ENCODE data around the gene HDDC3. TPM values are rescaled to one million over a fixed set of nuclear protein-coding genes. Genes with fewer than 3 reads are reported as not detected.

The HDDC3 gene
- total and polyA plus RNA-seq, 9 of the 15 experiments (the other 6 are each of a cell fraction or from before 2014, with no cell fraction given) = 14.9 to 55.8 (median 36.9) TPM

DNA sequence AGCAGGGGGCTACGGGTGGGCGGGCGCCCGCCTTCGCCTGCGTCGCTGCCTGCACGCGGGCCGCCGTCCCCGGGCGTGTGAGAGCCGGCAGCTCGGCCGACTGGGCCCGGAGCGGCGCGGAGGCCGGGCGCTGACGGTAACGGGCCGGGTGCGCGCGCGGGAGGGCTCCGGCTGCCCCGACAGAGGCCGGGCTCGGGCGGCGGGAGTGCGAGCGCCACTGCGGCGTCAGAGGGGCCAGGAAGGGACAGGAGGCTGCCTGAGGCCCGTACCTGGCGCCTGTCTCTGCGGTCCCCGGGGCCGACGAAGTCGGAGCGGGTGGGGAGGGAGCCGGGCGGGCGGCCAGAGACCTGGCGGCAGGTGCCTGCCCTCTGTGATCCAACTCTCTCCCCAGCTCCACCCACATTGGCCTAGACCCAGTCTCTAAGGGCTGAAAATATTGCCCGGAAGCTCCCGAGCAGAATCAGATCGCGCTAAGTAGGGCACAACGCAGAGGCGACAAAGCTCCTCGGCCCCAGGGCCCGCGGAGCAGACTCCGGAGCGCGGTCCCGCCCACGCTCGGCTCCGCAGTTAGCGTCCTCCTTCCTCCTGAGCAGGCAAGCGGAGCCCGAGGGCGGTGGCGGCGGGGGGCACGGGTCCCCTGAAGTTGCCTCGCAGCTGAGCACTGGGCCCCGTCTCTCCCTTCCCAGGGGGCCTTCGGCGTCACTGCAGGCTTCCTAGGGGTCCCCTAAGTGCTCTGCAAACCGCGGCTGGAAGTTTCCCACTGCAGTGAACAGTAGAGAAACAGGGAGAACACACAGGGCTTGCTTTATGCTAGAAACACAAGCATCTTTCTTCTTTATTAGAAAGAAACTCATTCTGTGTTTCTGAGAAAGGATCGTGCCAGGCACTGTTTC lies 29.3 kb downstream of the HDDC3 start, which contains the start of gene MAN2A2 (continued):
- TF ChIP-seq SAP30 (IDR thresholded peaks at IDR 0.05; ENCODE audit: borderline replicate concordance, insufficient read depth, low read depth, low read length, poor library complexity, severe bottlenecking) (no peak), DDX20 (tag; IDR thresholded peaks at IDR 0.05; ENCODE audit: low read depth) (no peak), HNRNPLL (IDR thresholded peaks at IDR 0.05; ENCODE audit: low read depth, low read length, poor library complexity, severe bottlenecking) (peak; percentile 96), ESRRB (CRISPR knock-in tag; IDR thresholded peaks at IDR 0.05; ENCODE audit: borderline replicate concordance) (no peak), ELF2 (CRISPR knock-in tag; IDR thresholded peaks at IDR 0.05) (no peak), HMG20A (CRISPR knock-in tag; conservative IDR thresholded peaks at IDR 0.05) (no peak), XRCC4 (IDR thresholded peaks at IDR 0.05; ENCODE audit: extremely low read depth, insufficient read depth, insufficient read length) (no peak), ZNF778 (CRISPR knock-in tag; IDR thresholded peaks at IDR 0.05) (no peak), ASH1L (IDR thresholded peaks at IDR 0.05; ENCODE audit: borderline replicate concordance, low read depth, partially characterized antibody) (no peak), FOXP1 (CRISPR knock-in tag; IDR thresholded peaks at IDR 0.05) (peak; percentile 58; the same call in 1 of the 2 replicates), ZNF143 (CRISPR knock-in tag; IDR thresholded peaks at IDR 0.05) (no peak), TEAD1 (CRISPR knock-in tag; IDR thresholded peaks at IDR 0.05) (no peak), PHF20 (IDR thresholded peaks at IDR 0.05; ENCODE audit: partially characterized antibody) (no peak), NR2C1 (IDR thresholded peaks at IDR 0.05) (no peak), NR2C1 (tag; IDR thresholded peaks at IDR 0.05) (no peak), EZH2 (IDR thresholded peaks at IDR 0.05; ENCODE audit: borderline replicate concordance, low read depth, low read length) (no peak), DNMT1 (IDR thresholded peaks at IDR 0.05) (no peak), NCOA4 (IDR thresholded peaks at IDR 0.05; ENCODE audit: partially characterized antibody) (no peak), BRD9 (IDR thresholded peaks at IDR 0.05; ENCODE audit: low read depth, partially characterized antibody) (no peak), GTF2E2 (tag; IDR thresholded peaks at IDR 0.05) (no peak), ZNF445 (CRISPR knock-in tag; IDR thresholded peaks at IDR 0.05; ENCODE audit: low read depth) (no peak), TGIF2 (CRISPR knock-in tag; IDR thresholded peaks at IDR 0.05) (no peak)
- TF ChIP-seq, protein P1, sequence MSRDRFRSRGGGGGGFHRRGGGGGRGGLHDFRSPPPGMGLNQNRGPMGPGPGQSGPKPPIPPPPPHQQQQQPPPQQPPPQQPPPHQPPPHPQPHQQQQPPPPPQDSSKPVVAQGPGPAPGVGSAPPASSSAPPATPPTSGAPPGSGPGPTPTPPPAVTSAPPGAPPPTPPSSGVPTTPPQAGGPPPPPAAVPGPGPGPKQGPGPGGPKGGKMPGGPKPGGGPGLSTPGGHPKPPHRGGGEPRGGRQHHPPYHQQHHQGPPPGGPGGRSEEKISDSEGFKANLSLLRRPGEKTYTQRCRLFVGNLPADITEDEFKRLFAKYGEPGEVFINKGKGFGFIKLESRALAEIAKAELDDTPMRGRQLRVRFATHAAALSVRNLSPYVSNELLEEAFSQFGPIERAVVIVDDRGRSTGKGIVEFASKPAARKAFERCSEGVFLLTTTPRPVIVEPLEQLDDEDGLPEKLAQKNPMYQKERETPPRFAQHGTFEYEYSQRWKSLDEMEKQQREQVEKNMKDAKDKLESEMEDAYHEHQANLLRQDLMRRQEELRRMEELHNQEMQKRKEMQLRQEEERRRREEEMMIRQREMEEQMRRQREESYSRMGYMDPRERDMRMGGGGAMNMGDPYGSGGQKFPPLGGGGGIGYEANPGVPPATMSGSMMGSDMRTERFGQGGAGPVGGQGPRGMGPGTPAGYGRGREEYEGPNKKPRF (IDR thresholded peaks at IDR 0.05; ENCODE audit: low read depth, low read length) = no peak
- TF ChIP-seq, protein P2, sequence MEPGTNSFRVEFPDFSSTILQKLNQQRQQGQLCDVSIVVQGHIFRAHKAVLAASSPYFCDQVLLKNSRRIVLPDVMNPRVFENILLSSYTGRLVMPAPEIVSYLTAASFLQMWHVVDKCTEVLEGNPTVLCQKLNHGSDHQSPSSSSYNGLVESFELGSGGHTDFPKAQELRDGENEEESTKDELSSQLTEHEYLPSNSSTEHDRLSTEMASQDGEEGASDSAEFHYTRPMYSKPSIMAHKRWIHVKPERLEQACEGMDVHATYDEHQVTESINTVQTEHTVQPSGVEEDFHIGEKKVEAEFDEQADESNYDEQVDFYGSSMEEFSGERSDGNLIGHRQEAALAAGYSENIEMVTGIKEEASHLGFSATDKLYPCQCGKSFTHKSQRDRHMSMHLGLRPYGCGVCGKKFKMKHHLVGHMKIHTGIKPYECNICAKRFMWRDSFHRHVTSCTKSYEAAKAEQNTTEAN (CRISPR knock-in tag; IDR thresholded peaks at IDR 0.05) = no peak
